RWPE1 (cell line): ENCODE measurements around the gene VASH2.

Source experiments
- CTCF ChIA-PET: fragments of 350-600 bp; sonication (Branson Sonifier 250); formaldehyde crosslinking; extraction: SDS; loops from one replicate; lab custom pipeline; 2021; lab: Yijun Ruan, JAX
- POLR2A ChIA-PET: fragments of 400-600 bp; formaldehyde crosslinking; extraction: SDS; loops from one replicate; lab custom pipeline; 2020; ENCODE audit warnings: antibody characterized with exemption; ENCODE audit not compliant: low non-redundant PET; lab: Yijun Ruan, JAX
- DNase-seq: peaks from one replicate; pipeline ENCODE4 v3.0.0; 2012; ENCODE audit warnings: low spot score
- H3K27ac ChIP-seq: fragments of 450-650 bp; 2 replicates; pipeline ENCODE4 v1.5.1; 2017
- TF ChIP-seq, protein P1 (sequence below): fragments of 450-650 bp; conservative IDR thresholded peaks from 2 replicates; pipeline ENCODE4 v1.5.1; 2017; ENCODE audit warnings: low read depth, mild to moderate bottlenecking

The VASH2 gene

DNA sequence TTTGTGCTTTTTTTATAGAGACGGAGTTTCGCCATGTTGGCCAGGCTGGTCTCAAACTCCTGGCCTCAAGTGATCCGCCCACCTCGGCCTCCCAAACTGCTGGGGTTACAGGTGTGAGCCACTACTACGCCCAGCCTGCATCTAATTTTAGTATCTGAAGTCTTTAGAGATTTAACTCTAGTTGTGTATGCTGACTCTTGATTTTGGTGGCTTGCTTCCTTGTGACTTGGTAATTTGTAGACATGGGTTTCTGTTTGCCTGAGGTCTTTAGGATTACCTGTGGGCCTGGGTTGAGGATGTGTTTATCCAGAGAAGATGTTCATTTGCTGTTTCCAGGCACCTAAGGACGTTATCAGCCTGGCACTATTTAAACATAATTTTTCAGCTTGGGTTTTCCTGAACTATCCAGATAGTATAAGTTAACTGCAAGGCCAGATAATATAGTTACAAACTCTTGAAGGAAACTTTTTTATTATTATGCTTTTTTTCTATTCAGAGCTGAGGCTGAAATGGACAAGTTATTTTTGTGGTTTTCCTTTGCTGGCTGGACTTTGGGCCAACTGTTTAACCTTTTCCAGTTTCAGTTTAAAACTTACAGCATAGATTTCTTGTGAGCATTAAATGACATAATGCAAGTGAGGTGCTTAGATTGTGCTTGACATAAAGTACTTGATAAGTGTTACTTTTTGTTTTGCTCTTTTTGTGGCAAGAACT, 7.5 kb upstream of the VASH2 start:
- TF ChIP-seq, protein P1, sequence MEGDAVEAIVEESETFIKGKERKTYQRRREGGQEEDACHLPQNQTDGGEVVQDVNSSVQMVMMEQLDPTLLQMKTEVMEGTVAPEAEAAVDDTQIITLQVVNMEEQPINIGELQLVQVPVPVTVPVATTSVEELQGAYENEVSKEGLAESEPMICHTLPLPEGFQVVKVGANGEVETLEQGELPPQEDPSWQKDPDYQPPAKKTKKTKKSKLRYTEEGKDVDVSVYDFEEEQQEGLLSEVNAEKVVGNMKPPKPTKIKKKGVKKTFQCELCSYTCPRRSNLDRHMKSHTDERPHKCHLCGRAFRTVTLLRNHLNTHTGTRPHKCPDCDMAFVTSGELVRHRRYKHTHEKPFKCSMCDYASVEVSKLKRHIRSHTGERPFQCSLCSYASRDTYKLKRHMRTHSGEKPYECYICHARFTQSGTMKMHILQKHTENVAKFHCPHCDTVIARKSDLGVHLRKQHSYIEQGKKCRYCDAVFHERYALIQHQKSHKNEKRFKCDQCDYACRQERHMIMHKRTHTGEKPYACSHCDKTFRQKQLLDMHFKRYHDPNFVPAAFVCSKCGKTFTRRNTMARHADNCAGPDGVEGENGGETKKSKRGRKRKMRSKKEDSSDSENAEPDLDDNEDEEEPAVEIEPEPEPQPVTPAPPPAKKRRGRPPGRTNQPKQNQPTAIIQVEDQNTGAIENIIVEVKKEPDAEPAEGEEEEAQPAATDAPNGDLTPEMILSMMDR, result no peak
- ChIA-PET POLR2A (no interaction called here), CTCF (no interaction called here)
- H3K27ac ChIP-seq, result no peak overlapping the region
- DNase-seq, result no peak

DNA sequence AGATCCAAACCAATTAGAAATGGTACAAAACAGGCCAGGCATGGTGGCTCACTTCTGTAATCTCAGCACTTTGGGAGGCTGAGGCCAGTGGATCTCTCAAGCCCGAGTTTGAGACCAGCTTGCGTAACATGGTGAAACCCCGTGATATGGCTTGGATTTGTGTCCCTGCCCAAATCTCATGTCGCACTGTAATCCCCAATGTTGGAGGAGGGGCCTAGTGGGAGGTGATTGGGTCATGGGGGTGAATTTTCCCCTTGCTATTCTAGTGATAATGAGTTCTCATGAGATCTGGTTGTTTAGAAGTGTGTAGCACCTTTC, 7.0 kb upstream of the VASH2 start:
- TF ChIP-seq, protein P1, result no peak
- no peak for DNase-seq
- CTCF ChIA-PET, result no interaction called here
- POLR2A ChIA-PET, result no interaction called here
- no peak overlapping the region for H3K27ac ChIP-seq

DNA sequence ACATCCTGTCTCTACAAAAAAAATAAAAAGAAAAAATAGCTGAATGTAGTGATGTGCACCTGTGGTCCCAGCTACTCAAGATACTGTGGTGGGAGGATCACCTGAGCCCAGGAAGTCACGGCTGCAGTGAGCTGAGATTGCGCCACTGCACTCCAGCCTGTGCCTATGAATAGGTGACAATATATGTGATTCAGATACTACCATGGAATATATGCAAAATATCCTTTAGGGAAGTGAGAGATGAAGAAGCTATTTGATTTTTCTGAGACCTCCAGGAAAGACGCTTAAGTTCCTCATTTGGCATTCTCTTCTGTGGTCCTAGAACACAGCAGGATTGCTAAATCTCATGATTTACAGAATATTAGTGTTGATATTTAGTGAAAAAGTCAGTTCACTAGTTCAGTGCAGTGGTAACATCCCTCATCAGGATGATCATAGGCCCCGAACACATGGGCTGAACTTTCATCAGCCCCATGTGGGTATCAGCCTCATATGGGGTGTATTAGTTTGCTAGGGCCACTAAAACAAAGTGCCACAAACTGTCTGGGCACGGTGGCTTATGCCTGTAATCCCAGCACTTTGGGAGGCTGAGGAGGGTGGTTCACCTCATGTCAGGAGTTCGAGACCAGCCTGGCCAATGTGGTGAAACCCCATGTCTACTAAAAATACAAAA, 6.0 kb upstream of the VASH2 start:
- DNase-seq, result no peak
- no peak overlapping the region for H3K27ac ChIP-seq
- ChIA-PET CTCF (interaction anchor here (0.7 kb wide), 1 partner anchor 86 kb away, joined by 3 read pairs; the partner anchor contains the start of gene FLVCR1), POLR2A (no interaction called here)
- TF ChIP-seq, protein P1, result no peak

DNA sequence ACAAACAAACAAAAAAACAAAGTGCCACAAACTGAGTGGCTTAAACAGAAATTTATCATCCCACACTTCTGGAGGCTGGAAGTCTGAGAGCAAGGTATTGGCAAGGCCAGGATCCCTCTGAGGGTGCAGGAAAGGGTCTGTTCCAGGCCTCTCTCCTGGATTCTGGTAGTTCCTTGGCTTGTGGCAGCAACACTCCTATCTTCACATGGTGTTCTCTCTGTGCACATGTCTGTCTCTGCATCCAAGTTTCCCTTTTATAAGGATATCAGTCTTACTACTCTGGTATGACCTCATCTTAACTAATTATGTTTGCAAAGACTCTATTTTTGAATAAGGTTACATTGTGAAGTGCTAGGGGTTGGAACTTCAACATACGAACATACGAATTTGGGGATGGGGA, 5.3 kb upstream of the VASH2 start:
- DNase-seq, result no peak
- CTCF ChIA-PET, result interaction anchor here (0.7 kb wide), 1 partner anchor 87 kb away, joined by 3 read pairs; the partner anchor contains the start of gene FLVCR1
- POLR2A ChIA-PET, result no interaction called here
- H3K27ac ChIP-seq, result no peak overlapping the region
- TF ChIP-seq, protein P1, result no peak

DNA sequence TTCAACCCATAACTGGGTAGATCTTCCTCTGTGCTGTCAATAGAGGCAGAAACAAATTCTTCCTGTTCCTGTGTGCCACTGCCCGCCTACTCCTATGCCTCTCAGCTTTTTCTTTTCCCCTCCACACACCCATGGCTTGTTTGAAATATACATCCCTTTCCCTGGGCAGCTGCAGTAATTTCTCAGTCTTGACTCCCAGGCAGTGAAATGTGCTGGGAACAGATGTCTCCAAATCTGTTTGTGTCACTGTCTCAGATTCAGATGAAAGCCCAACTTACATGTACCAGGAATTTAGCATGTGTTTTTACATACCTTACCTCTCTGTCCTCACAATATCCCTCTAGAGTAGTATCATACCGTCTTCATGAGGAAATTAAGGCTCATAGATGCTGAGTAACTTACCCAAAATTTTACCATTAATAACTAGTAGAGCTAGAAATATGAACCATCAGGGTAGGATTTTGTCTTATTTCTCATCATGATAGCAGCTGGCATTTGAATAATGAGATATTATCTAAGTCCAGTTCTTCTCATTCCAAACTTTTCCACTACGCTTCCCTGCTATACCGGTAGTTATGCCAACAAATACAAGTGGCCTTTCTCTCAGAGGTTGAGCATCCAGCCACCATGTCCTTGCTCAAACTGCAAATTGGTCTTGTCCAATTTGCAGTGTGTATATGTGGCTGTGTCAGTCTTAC, 4.7 kb upstream of the VASH2 start:
- ChIA-PET CTCF (interaction anchor here (0.6 kb wide), 1 partner anchor 1268 kb away, joined by 5 read pairs; no protein-coding TSS in a partner anchor), POLR2A (no interaction called here)
- H3K27ac ChIP-seq, result no peak overlapping the region
- TF ChIP-seq, protein P1, result no peak
- DNase-seq, result no peak

DNA sequence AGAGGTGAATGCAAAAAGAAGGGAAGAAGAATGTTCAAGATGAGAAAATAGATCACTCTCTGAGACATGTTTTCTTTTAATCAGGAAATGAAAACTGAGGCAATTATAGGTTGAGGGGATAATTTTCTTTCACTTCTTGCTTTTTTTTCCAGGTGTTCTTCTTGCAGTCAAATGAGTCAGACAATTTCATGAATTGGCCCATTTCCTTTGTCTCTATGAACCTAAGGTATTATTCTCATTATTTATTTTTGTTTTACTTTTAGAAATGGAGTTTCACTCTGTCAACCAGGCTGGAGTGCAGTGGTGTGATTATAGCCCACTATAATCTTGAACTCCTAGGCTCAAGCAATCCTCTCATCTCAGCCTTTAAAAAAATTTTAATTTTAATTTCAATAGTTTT, 3.5 kb upstream of the VASH2 start:
- no peak overlapping the region for H3K27ac ChIP-seq
- CTCF ChIA-PET, result no interaction called here
- POLR2A ChIA-PET, result no interaction called here
- no peak for DNase-seq
- TF ChIP-seq, protein P1, result no peak
